Cardiac septum (tissue), 1 donor: Measurements from ENCODE around the gene RNASE2. TPM values are rescaled to one million over a fixed set of nuclear protein-coding genes. Genes with fewer than 3 reads are reported as not detected.

Source experiments
- total RNA-seq: library from RNA; stranded (reverse); fragmentation: NEBNext Ultra II Directional; extraction: Animal tissue kit (Norgen Biotek cat#: 25700); gene quantifications from one replicate; pipeline ENCODE4 v1.2.1, GENCODE V29; 2021
- donor health status: DM: no; HTN: no; CAD: no.

The RNASE2 gene
- total RNA-seq, 1 donor from 2014 or later: 0.89 TPM

Other genes starting within 250 kb of the RNASE2 start
- gene EDDM3A, start 209.6 kb upstream of the RNASE2 start, total RNA-seq: not detected
- gene EDDM3B, start 187.1 kb upstream of the RNASE2 start, total RNA-seq: not detected
- gene RNASE6, start 174.2 kb upstream of the RNASE2 start, total RNA-seq: 3.1 TPM
- 171 TPM for gene RNASE1, start 152.6 kb upstream of the RNASE2 start, total RNA-seq
- not detected for gene RNASE3, start 64.1 kb upstream of the RNASE2 start, total RNA-seq
- gene METTL17, start 34.5 kb downstream of the RNASE2 start, total RNA-seq: 34.6 TPM
- not detected for gene SLC39A2, start 43.8 kb downstream of the RNASE2 start, total RNA-seq
- gene NDRG2, start 69.6 kb downstream of the RNASE2 start, total RNA-seq: 304 TPM
- 0.73 TPM for gene TPPP2, start 74.7 kb downstream of the RNASE2 start, total RNA-seq
- gene RNASE13, start 79.3 kb downstream of the RNASE2 start, total RNA-seq: not detected
- not detected for gene RNASE7, start 86.9 kb downstream of the RNASE2 start, total RNA-seq
- gene RNASE8, start 102.3 kb downstream of the RNASE2 start, total RNA-seq: not detected
- gene ARHGEF40, start 114.8 kb downstream of the RNASE2 start, total RNA-seq: 26.3 TPM
- 51.1 TPM for gene ZNF219, start 143.2 kb downstream of the RNASE2 start, total RNA-seq
- 0.48 TPM for gene TMEM253, start 145.6 kb downstream of the RNASE2 start, total RNA-seq
- not detected for gene OR5AU1, start 200.6 kb downstream of the RNASE2 start, total RNA-seq